ENCODE measurements around the gene ORC4. TPM values are rescaled to one million over a fixed set of nuclear protein-coding genes. Genes with fewer than 3 reads are reported as not detected.

ORC4 gene
- polyA plus RNA-seq, 1 donor from 2014 or later = 261 TPM

Other genes starting within 250 kb of the ORC4 start
- 139 TPM in 2 replicates for gene ACVR2A, start 175.7 kb downstream of the ORC4 start, polyA plus RNA-seq
- 9.7 and 28.9 TPM in 2 replicates for gene MBD5, start 354 bp upstream of the ORC4 start, polyA plus RNA-seq